Vagina (tissue), 2 donors: Measurements from ENCODE around the gene CHRNB1.

Experiments used
- POLR2A ChIP-seq, 2 donors: fragments of 450-650 bp; IDR thresholded peaks; one replicate each; pipeline ENCODE4 v1.6.1; 2017; ENCODE audit warnings: antibody characterized with exemption in 2 of 2, mild to moderate bottlenecking in 2 of 2, moderate library complexity in 2 of 2
- POLR2AphosphoS5 ChIP-seq, 2 donors: sonication (generic); formaldehyde crosslinking; IDR thresholded peaks; one replicate each; pipeline ENCODE4 v1.9.0; 2017; ENCODE audit warnings: antibody characterized with exemption in 2 of 2, mild to moderate bottlenecking in 2 of 2, low read depth in 1 of 2; ENCODE audit not compliant: insufficient read depth in 1 of 2
- TF ChIP-seq, protein P1 (sequence below), 3 experiments: fragments of 450-650 bp in 2 of 3; fragments of 200-600 bp in 1 of 3; sonication (generic) in 1 of 3; IDR thresholded peaks; one replicate each; pipeline ENCODE4 v1.5.1; 2017 to 2019; ENCODE audit warnings: antibody characterized with exemption in 3 of 3, mild to moderate bottlenecking in 2 of 3, moderate library complexity in 2 of 3

DNA sequence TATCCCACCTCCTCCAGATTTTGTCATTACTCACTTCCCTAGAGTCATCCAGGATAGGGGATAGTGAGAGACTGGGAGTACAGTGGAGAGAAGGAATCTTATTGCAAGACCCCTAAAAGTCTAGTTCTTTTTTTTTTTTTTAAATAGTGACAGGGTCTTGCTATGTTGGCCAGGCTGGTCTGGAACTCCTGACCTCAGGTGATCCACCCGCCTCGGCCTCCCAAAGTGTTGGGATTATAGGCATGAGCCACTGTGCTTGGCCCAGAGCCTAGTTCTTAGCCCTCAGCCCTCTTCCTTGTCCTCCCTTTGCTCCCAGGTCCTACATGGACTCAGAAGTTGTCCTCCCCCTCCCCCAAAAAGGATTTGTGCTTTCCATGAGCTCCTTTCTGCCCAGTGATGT, 2.7 kb upstream of the CHRNB1 start:
- TF ChIP-seq, protein P1, sequence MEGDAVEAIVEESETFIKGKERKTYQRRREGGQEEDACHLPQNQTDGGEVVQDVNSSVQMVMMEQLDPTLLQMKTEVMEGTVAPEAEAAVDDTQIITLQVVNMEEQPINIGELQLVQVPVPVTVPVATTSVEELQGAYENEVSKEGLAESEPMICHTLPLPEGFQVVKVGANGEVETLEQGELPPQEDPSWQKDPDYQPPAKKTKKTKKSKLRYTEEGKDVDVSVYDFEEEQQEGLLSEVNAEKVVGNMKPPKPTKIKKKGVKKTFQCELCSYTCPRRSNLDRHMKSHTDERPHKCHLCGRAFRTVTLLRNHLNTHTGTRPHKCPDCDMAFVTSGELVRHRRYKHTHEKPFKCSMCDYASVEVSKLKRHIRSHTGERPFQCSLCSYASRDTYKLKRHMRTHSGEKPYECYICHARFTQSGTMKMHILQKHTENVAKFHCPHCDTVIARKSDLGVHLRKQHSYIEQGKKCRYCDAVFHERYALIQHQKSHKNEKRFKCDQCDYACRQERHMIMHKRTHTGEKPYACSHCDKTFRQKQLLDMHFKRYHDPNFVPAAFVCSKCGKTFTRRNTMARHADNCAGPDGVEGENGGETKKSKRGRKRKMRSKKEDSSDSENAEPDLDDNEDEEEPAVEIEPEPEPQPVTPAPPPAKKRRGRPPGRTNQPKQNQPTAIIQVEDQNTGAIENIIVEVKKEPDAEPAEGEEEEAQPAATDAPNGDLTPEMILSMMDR (IDR thresholded peaks at IDR 0.05): no peak
- TF ChIP-seq POLR2A (IDR thresholded peaks at IDR 0.05) (no peak), POLR2AphosphoS5 (IDR thresholded peaks at IDR 0.05; ENCODE audit: insufficient read depth in 1 of 2, low read depth in 1 of 2) (no peak)
